ENCODE data around the gene INTS13. TPM values are rescaled to one million over a fixed set of nuclear protein-coding genes. Genes with fewer than 3 reads are reported as not detected.

INTS13 gene
- total RNA-seq, 1 experiment from 2014 or later = 61.8 TPM

DNA sequence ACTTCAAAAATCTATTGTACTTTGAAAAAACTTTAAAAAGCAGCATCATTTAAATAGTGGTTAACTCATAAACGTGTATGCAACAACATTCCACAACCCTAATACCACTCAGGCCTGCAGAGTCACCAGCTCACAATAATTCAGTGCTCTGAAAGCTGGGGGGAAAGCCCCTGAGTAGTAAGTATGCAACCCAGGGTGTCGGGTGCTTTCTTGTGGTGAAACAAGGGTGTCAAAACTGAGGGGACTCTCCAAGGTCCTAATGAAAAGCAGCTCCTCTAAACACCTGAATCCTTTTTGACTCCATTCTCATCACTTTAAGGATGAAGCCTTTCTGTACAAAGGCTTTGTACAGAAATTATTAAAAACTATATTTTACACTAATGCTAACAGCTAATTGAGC, 34.2 kb upstream of the INTS13 start:
- Histone ChIP-seq H3K79me2 (ENCODE audit: low read length) (no peaks in the 10 kb centered on the region), H3K36me3 (ENCODE audit: low read depth, low read length) (no peaks in the 10 kb centered on the region; the same call in 1 of the 2 replicates), H3K4me1 (ENCODE audit: insufficient read depth, low read length) (no peaks in the 10 kb centered on the region), H3F3A (ENCODE audit: low read length, unreplicated experiment) (no peaks in the 10 kb centered on the region), H3K4me3 (ENCODE audit: low read length) (no peak overlapping the region), H3K27me3 (ENCODE audit: low read length) (no peaks in the 10 kb centered on the region), H3K27ac (ENCODE audit: low read length) (no peak overlapping the region), H4K20me1 (ENCODE audit: low read length) (no peaks in the 10 kb centered on the region), H3K9me3 (ENCODE audit: low read length) (no peaks in the 10 kb centered on the region), H3K9me2 (replicated peaks; ENCODE audit: low read length) (no peaks in the 10 kb centered on the region), H3K9ac (ENCODE audit: low read length) (no peak overlapping the region), H3K4me2 (ENCODE audit: low read length) (no peak overlapping the region), H2AFZ (ENCODE audit: low read length) (no peak overlapping the region)
- ChIA-PET CTCF (interaction anchor here (0.6 kb wide), 1 partner anchor 38 kb away, joined by 3 read pairs; no protein-coding TSS in a partner anchor), POLR2A (ENCODE audit: unreplicated experiment) (no interaction called here)
- TSS peak; percentile 16 for BruUV-seq (replicated peaks)
- intact Hi-C loops (cut with micrococcal nuclease) = no loop called here
- ATAC-seq (no peak), DNase-seq (no peak)
- TF ChIP-seq, protein P1, sequence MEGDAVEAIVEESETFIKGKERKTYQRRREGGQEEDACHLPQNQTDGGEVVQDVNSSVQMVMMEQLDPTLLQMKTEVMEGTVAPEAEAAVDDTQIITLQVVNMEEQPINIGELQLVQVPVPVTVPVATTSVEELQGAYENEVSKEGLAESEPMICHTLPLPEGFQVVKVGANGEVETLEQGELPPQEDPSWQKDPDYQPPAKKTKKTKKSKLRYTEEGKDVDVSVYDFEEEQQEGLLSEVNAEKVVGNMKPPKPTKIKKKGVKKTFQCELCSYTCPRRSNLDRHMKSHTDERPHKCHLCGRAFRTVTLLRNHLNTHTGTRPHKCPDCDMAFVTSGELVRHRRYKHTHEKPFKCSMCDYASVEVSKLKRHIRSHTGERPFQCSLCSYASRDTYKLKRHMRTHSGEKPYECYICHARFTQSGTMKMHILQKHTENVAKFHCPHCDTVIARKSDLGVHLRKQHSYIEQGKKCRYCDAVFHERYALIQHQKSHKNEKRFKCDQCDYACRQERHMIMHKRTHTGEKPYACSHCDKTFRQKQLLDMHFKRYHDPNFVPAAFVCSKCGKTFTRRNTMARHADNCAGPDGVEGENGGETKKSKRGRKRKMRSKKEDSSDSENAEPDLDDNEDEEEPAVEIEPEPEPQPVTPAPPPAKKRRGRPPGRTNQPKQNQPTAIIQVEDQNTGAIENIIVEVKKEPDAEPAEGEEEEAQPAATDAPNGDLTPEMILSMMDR (conservative IDR thresholded peaks at IDR 0.05; ENCODE audit: low read depth, low read length) = no peak
- TF ChIP-seq EZH2phosphoT487 (IDR thresholded peaks at IDR 0.05; ENCODE audit: borderline replicate concordance, low read length) (no peak), EZH2 (IDR thresholded peaks at IDR 0.05; ENCODE audit: low read length, unreplicated experiment) (no peak)

GRCh38 chr12:26970136-26970535, 32.4 kb upstream of the INTS13 start:
- intact Hi-C loops (cut with micrococcal nuclease) = no loop called here
- no peak overlapping the region for H3K4me3 ChIP-seq (ENCODE audit: low read length)
- BruUV-seq (replicated peaks) = no TSS peak
- no peaks in the 10 kb centered on the region for H3K79me2 ChIP-seq (ENCODE audit: low read length)
- no peaks in the 10 kb centered on the region for H3K9me3 ChIP-seq (ENCODE audit: low read length)
- H4K20me1 ChIP-seq (ENCODE audit: low read length) = no peaks in the 10 kb centered on the region
- no peak overlapping the region for H2AFZ ChIP-seq (ENCODE audit: low read length)
- ChIA-PET CTCF (no interaction called here), POLR2A (ENCODE audit: unreplicated experiment) (no interaction called here)
- no peak overlapping the region for H3K4me2 ChIP-seq (ENCODE audit: low read length)
- no peak overlapping the region for H3K9ac ChIP-seq (ENCODE audit: low read length)
- H3K4me1 ChIP-seq (ENCODE audit: insufficient read depth, low read length) = no peaks in the 10 kb centered on the region
- H3F3A ChIP-seq (ENCODE audit: low read length, unreplicated experiment) = no peaks in the 10 kb centered on the region
- no peaks in the 10 kb centered on the region for H3K27me3 ChIP-seq (ENCODE audit: low read length)
- no peaks in the 10 kb centered on the region for H3K9me2 ChIP-seq (replicated peaks; ENCODE audit: low read length)
- ATAC-seq (no peak), DNase-seq (no peak)
- no peak overlapping the region for H3K27ac ChIP-seq (ENCODE audit: low read length)
- peaks cover 7% of the 10 kb centered on the region; the same call in 1 of the 2 replicates for H3K36me3 ChIP-seq (ENCODE audit: low read depth, low read length)
- TF ChIP-seq, protein P1 (conservative IDR thresholded peaks at IDR 0.05; ENCODE audit: low read depth, low read length) = no peak
- TF ChIP-seq EZH2 (IDR thresholded peaks at IDR 0.05; ENCODE audit: low read length, unreplicated experiment) = no peak
- no peak for TF ChIP-seq EZH2phosphoT487 (IDR thresholded peaks at IDR 0.05; ENCODE audit: borderline replicate concordance, low read length)

- intact Hi-C loops (cut with micrococcal nuclease) = no loop called here
- no peak for TF ChIP-seq EZH2 (IDR thresholded peaks at IDR 0.05; ENCODE audit: low read length, unreplicated experiment)
- TF ChIP-seq, protein P1 (conservative IDR thresholded peaks at IDR 0.05; ENCODE audit: low read depth, low read length) = no peak
- TF ChIP-seq EZH2phosphoT487 (IDR thresholded peaks at IDR 0.05; ENCODE audit: borderline replicate concordance, low read length) = no peak
- POLR2A ChIA-PET (ENCODE audit: unreplicated experiment) = no interaction called here
Measured at GRCh38 chr12:26966842-26967241, 29.1 kb upstream of the INTS13 start.

More at GRCh38 chr12:26966842-26967241, 29.1 kb upstream of the INTS13 start:
- Histone ChIP-seq H3K4me1 (ENCODE audit: insufficient read depth, low read length) (no peaks in the 10 kb centered on the region), H3K9me3 (ENCODE audit: low read length) (no peaks in the 10 kb centered on the region), H3K9ac (ENCODE audit: low read length) (no peak overlapping the region), H3K79me2 (ENCODE audit: low read length) (no peaks in the 10 kb centered on the region), H3K36me3 (ENCODE audit: low read depth, low read length) (peaks cover 23% of the 10 kb centered on the region; the same call in 1 of the 2 replicates), H3K27ac (ENCODE audit: low read length) (no peak overlapping the region), H3K9me2 (replicated peaks; ENCODE audit: low read length) (no peaks in the 10 kb centered on the region), H3K4me2 (ENCODE audit: low read length) (no peak overlapping the region), H4K20me1 (ENCODE audit: low read length) (no peaks in the 10 kb centered on the region), H2AFZ (ENCODE audit: low read length) (no peak overlapping the region), H3K4me3 (ENCODE audit: low read length) (no peak overlapping the region), H3F3A (ENCODE audit: low read length, unreplicated experiment) (peaks cover 5% of the 10 kb centered on the region), H3K27me3 (ENCODE audit: low read length) (no peaks in the 10 kb centered on the region)
- no TSS peak for BruUV-seq (replicated peaks)
- CTCF ChIA-PET = interaction anchor here (0.6 kb wide), 1 partner anchor 28 kb away, joined by 3 read pairs; no protein-coding TSS in a partner anchor
- DNase-seq (no peak), ATAC-seq (no peak)
